Trophoblast cell (in vitro differentiated cells and primary cell): ENCODE measurements around the gene RBL2.

Source experiments
- DNase-seq, 2 donors: peaks; one replicate each; pipeline ENCODE4 v3.0.0-alpha.2; 2016
- H2AFZ ChIP-seq: 2 replicates; pipeline ENCODE4 v1.6.1; 2013; ENCODE audit warnings: low read length, moderate library complexity, mild to moderate bottlenecking; ENCODE audit not compliant: insufficient read depth, poor library complexity
- H2AK5ac ChIP-seq: 2 replicates; pipeline ENCODE4 v1.6.1; 2013; ENCODE audit warnings: mild to moderate bottlenecking, low read length
- H2BK120ac ChIP-seq: 2 replicates; pipeline ENCODE4 v1.6.1; 2013; ENCODE audit warnings: low read length, mild to moderate bottlenecking, moderate library complexity; ENCODE audit not compliant: insufficient read depth, poor library complexity
- H2BK12ac ChIP-seq: 2 replicates; pipeline ENCODE4 v1.6.1; 2013; ENCODE audit warnings: mild to moderate bottlenecking, low read length, moderate library complexity
- H2BK5ac ChIP-seq: 2 replicates; pipeline ENCODE4 v1.6.1; 2013; ENCODE audit warnings: low read length, low read depth, moderate library complexity, mild to moderate bottlenecking; ENCODE audit not compliant: poor library complexity
- H3K14ac ChIP-seq: 2 replicates; pipeline ENCODE4 v1.6.1; 2013; ENCODE audit warnings: mild to moderate bottlenecking, low read length
- H3K18ac ChIP-seq: 2 replicates; pipeline ENCODE4 v1.6.1; 2013; ENCODE audit warnings: mild to moderate bottlenecking, low read length
- H3K23ac ChIP-seq: 2 replicates; pipeline ENCODE4 v1.6.1; 2013; ENCODE audit warnings: low read length
- H3K27ac ChIP-seq: 2 replicates; pipeline ENCODE4 v1.5.1; 2013; ENCODE audit warnings: low read depth, mild to moderate bottlenecking, inconsistent platforms, low read length, moderate library complexity
- H3K27me3 ChIP-seq: 2 replicates; pipeline ENCODE4 v1.6.1; 2013; ENCODE audit warnings: inconsistent platforms, mild to moderate bottlenecking, low read length, moderate library complexity; ENCODE audit not compliant: insufficient read depth
- H3K36me3 ChIP-seq, 2 experiments: 1 replicate in 1 of 2; 2 replicates in 1 of 2; pipeline ENCODE4 v1.6.1; 2013; ENCODE audit warnings: low read length in 2 of 2, mild to moderate bottlenecking in 2 of 2, moderate library complexity in 1 of 2; ENCODE audit not compliant: insufficient read depth in 2 of 2, control insufficient read depth in 1 of 2
- H3K4ac ChIP-seq: 2 replicates; pipeline ENCODE4 v1.6.1; 2013; ENCODE audit warnings: low read depth, mild to moderate bottlenecking, low read length, moderate library complexity
- H3K4me1 ChIP-seq, 2 experiments: 1 replicate in 1 of 2; 2 replicates in 1 of 2; pipeline ENCODE4 v1.6.1; 2013; ENCODE audit warnings: low read length in 2 of 2, mild to moderate bottlenecking in 2 of 2, moderate library complexity in 1 of 2; ENCODE audit not compliant: insufficient read depth in 2 of 2, control insufficient read depth in 1 of 2
- H3K4me2 ChIP-seq: 2 replicates; pipeline ENCODE4 v1.6.1; 2013; ENCODE audit warnings: inconsistent platforms, mild to moderate bottlenecking, low read length, moderate library complexity
- H3K4me3 ChIP-seq: 2 replicates; pipeline ENCODE4 v1.5.1; 2013; ENCODE audit warnings: mild to moderate bottlenecking, low read depth, low read length, inconsistent platforms
- H3K79me1 ChIP-seq: one replicate; pipeline ENCODE4 v1.6.1; 2013; ENCODE audit warnings: low read length
- H3K79me2 ChIP-seq: 2 replicates; pipeline ENCODE4 v1.6.1; 2013; ENCODE audit warnings: low read length, mild to moderate bottlenecking; ENCODE audit not compliant: control insufficient read depth, insufficient read depth, poor library complexity
- H3K9ac ChIP-seq: 2 replicates; pipeline ENCODE4 v1.6.1; 2013; ENCODE audit warnings: mild to moderate bottlenecking, low read length
- H3K9me3 ChIP-seq: 2 replicates; pipeline ENCODE4 v1.6.1; 2013; ENCODE audit warnings: low read depth, mild to moderate bottlenecking, control low read depth, inconsistent platforms, low read length; ENCODE audit not compliant: insufficient read depth
- H4K12ac ChIP-seq: 2 replicates; pipeline ENCODE4 v1.6.1; 2013; ENCODE audit warnings: low read depth, mild to moderate bottlenecking, low read length, moderate library complexity
- H4K8ac ChIP-seq: 2 replicates; pipeline ENCODE4 v1.6.1; 2013; ENCODE audit warnings: low read depth, mild to moderate bottlenecking, low read length, moderate library complexity
- H4K91ac ChIP-seq: one replicate; pipeline ENCODE4 v1.6.1; 2013; ENCODE audit warnings: low read depth, mild to moderate bottlenecking, low read length, moderate library complexity
- WGBS: extraction: QIAGEN DNeasy Blood & Tissue Kit; methylation state at CpG from one replicate; pipeline ENCODE4 v1.1.7; 2013; ENCODE audit warnings: missing lambda C conversion rate; ENCODE audit not compliant: insufficient read length, insufficient coverage; ENCODE audit errors: extremely low coverage; 5-methylcytosine and 5-hydroxymethylcytosine counted together

Gene RBL2

DNA sequence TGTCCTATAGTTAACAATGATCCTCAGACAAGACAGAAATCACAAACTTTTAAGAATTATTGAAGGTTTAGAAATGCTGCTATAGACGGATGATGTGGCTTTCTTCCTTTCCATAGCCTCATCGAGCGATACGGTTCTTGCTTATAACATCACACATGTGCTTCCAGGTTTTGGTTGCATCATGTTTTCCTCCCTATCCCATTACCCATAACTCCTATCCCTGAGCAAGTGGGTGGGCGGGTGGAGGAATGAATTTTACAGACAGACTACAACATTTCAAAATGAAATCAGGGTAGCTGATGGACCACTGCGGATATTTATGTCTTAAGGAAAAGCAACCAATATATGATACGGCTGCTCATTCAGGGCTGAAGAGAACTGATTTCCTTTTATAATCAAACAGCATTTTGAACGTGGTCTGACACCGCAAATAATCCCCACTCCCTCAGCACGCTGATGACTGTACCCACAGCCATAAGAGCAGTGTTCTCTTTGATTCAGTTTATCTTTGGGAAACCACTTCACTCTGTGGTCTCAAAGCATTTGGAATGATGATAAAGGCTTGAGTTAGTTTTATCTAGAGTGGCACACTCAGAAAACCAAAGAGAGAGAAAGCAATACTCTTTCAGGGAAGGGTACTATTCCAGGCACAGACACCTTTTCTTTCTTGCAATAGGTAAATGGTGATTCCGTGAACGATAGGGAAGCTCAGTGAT is 73.4 kb downstream of the RBL2 start:
- Histone ChIP-seq H3K27me3 (no peaks in the 10 kb centered on the region), H4K12ac (no peak overlapping the region), H2AFZ (no peak overlapping the region), H3K14ac (no peak overlapping the region), H3K79me2 (peaks cover 5% of the 10 kb centered on the region), H3K9me3 (no peaks in the 10 kb centered on the region), H3K23ac (no peak overlapping the region), H3K4me1 (peaks cover 6 to 7% of the 10 kb centered on the region in 2 experiments), H2AK5ac (no peak overlapping the region), H3K4me3 (no peak overlapping the region), H2BK120ac (no peak overlapping the region), H3K79me1 (peaks cover 7% of the 10 kb centered on the region), H3K4me2 (no peak overlapping the region), H3K18ac (no peak overlapping the region), H3K4ac (no peak overlapping the region), H4K8ac (no peak overlapping the region), H4K91ac (no peak overlapping the region), H3K36me3 (no peaks in the 10 kb centered on the region), H3K27ac (no peak overlapping the region), H2BK12ac (no peak overlapping the region), H2BK5ac (no peak overlapping the region), H3K9ac (no peak overlapping the region)
- no CpG with 5 or more reads among the region's 12 CpGs for WGBS
- DNase-seq: no peak

DNA sequence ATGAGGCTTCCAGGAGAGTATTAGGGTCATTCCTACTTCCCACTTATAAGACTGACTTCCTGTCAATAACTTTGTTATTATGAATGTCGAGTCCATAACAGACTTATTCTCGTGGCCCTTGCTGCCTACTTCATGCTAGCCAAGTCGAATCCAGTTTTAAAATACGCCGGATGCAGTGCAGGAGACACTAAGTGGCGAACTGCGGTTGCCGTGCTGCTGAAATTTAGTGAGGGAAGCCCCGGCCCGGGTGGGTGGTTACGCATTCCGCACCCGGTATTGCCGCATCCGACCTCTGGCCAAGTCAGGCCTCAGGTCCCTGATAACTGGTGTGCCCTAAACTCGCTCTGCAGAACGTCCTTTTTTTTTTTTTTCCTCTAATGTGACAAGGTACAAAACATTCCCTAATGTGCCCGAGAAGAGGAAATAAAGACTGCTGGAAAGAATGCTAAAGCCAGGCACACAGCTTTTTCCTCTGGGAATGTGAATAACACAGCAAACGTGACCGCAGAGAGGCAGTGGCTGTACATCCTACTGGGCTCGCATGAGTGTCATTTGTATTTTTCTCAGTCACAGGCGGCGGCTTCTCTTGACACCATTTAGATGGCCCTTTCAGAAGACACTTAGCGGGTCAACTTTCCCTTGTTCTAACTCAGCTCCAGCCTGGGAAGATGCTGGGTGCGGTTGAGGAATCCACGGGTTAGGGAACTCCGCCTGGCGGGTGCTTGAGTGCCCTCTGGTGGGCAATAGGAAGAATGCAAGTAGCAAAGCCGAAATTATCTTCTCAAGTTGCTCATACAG is 75.8 kb downstream of the RBL2 start:
- H3K4ac ChIP-seq: no peak overlapping the region
- no peak overlapping the region for H2BK5ac ChIP-seq
- H3K23ac ChIP-seq: no peak overlapping the region
- no CpG with 5 or more reads among the region's 29 CpGs for WGBS
- no peak overlapping the region for H2AK5ac ChIP-seq
- H3K9ac ChIP-seq: no peak overlapping the region
- peak overlapping the region; percentile 8 for H4K8ac ChIP-seq
- no peak overlapping the region for H3K18ac ChIP-seq
- H3K27ac ChIP-seq: no peak overlapping the region
- no peak overlapping the region for H3K4me3 ChIP-seq
- peak; percentile 73 to 91 for DNase-seq
- no peaks in the 10 kb centered on the region for H3K79me1 ChIP-seq
- H4K91ac ChIP-seq: no peak overlapping the region
- H3K4me2 ChIP-seq: no peak overlapping the region
- no peaks in the 10 kb centered on the region for H3K27me3 ChIP-seq
- H3K9me3 ChIP-seq: peaks cover 4% of the 10 kb centered on the region
- H3K79me2 ChIP-seq: no peaks in the 10 kb centered on the region
- no peak overlapping the region for H2BK120ac ChIP-seq
- no peaks in the 10 kb centered on the region for H3K36me3 ChIP-seq
- no peak overlapping the region for H3K14ac ChIP-seq
- H4K12ac ChIP-seq: no peak overlapping the region
- H2AFZ ChIP-seq: peak overlapping the region; percentile 10
- H2BK12ac ChIP-seq: no peak overlapping the region
- H3K4me1 ChIP-seq: peaks cover 2% of the 10 kb centered on the region in 2 experiments

DNA sequence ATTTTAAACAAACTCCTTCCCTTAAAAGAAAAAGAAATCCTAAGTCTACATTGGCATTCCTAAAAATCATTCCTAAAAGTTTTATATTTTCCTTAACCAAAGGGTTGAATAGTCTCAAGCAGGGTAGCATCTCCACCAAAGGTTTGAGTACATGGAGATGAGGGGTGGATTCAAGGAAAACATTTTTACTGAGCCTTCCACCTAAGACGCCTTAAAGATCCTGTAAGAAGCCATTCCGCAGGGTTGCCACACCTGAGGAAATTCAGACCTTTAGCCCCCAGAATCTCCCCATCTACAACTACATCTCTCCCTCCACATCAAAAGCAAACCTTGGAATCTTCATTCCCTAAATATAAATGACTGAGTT is 76.4 kb downstream of the RBL2 start:
- H2BK5ac ChIP-seq: no peak overlapping the region
- no peak overlapping the region for H3K18ac ChIP-seq
- WGBS: no CpG with 5 or more reads among the region's 2 CpGs
- no peak overlapping the region for H3K27ac ChIP-seq
- peaks cover 2% of the 10 kb centered on the region in 2 experiments for H3K4me1 ChIP-seq
- no peak overlapping the region for H2BK120ac ChIP-seq
- H3K4me2 ChIP-seq: no peak overlapping the region
- H2BK12ac ChIP-seq: no peak overlapping the region
- no peak overlapping the region for H4K91ac ChIP-seq
- H3K27me3 ChIP-seq: no peaks in the 10 kb centered on the region
- H2AFZ ChIP-seq: no peak overlapping the region
- no peaks in the 10 kb centered on the region for H3K36me3 ChIP-seq
- H3K9ac ChIP-seq: no peak overlapping the region
- DNase-seq: no peak
- no peaks in the 10 kb centered on the region for H3K79me2 ChIP-seq
- H3K23ac ChIP-seq: no peak overlapping the region
- H2AK5ac ChIP-seq: no peak overlapping the region
- no peak overlapping the region for H3K14ac ChIP-seq
- no peaks in the 10 kb centered on the region for H3K79me1 ChIP-seq
- no peak overlapping the region for H3K4ac ChIP-seq
- no peak overlapping the region for H4K8ac ChIP-seq
- H3K4me3 ChIP-seq: no peak overlapping the region
- H4K12ac ChIP-seq: no peak overlapping the region
- H3K9me3 ChIP-seq: peaks cover 5% of the 10 kb centered on the region

GRCh38 chr16:53511084-53511402 is 76.8 kb downstream of the RBL2 start:
- H3K4ac ChIP-seq: no peak overlapping the region
- no peak overlapping the region for H3K23ac ChIP-seq
- H2BK12ac ChIP-seq: no peak overlapping the region
- DNase-seq: no peak
- H3K9ac ChIP-seq: no peak overlapping the region
- no peak overlapping the region for H2BK120ac ChIP-seq
- H3K9me3 ChIP-seq: peaks cover 5% of the 10 kb centered on the region
- no peak overlapping the region for H4K91ac ChIP-seq
- WGBS: no CpG with 5 or more reads among the region's 6 CpGs
- H3K14ac ChIP-seq: no peak overlapping the region
- H2BK5ac ChIP-seq: no peak overlapping the region
- H3K4me2 ChIP-seq: no peak overlapping the region
- no peak overlapping the region for H4K8ac ChIP-seq
- H3K4me3 ChIP-seq: no peak overlapping the region
- H3K27ac ChIP-seq: no peak overlapping the region
- H2AK5ac ChIP-seq: no peak overlapping the region
- H3K4me1 ChIP-seq: peaks cover 2% of the 10 kb centered on the region in 2 experiments
- H4K12ac ChIP-seq: no peak overlapping the region
- H2AFZ ChIP-seq: no peak overlapping the region
- no peaks in the 10 kb centered on the region for H3K79me1 ChIP-seq
- no peaks in the 10 kb centered on the region for H3K36me3 ChIP-seq
- H3K27me3 ChIP-seq: no peaks in the 10 kb centered on the region
- no peak overlapping the region for H3K18ac ChIP-seq
- no peaks in the 10 kb centered on the region for H3K79me2 ChIP-seq
